Body of pancreas (tissue), 4 donors: ENCODE data around the gene TMEM263. TPM values are rescaled to one million over a fixed set of nuclear protein-coding genes. Genes with fewer than 3 reads are reported as not detected.
"Not testable (repeated sequence)": the region's sequence is repeated elsewhere in the genome, so short reads cannot be mapped to it uniquely, and the experiment has no call there.

Experiments
- ATAC-seq: fragments of 150-250 bp; one replicate; pipeline ENCODE4 v1.9.1; 2016
- DNase-seq, 4 donors: peaks; one replicate each; pipeline ENCODE4 v3.0.0-alpha.2; 2019
- H3K27ac ChIP-seq, 4 donors: fragments of 200-600 bp; sonication (generic); 1 replicate in 3 of 4; 2 replicates in 1 of 4; pipeline versions ENCODE4 v1.5.1 to v1.6.1; 2016 to 2019; ENCODE audit warnings: mild to moderate bottlenecking in 1 of 4, mixed read lengths in 1 of 4, moderate library complexity in 1 of 4
- H3K27me3 ChIP-seq, 2 donors: fragments of 200-600 bp; sonication (generic); one replicate each; pipeline ENCODE4 v1.6.0; 2016; ENCODE audit warnings: mild to moderate bottlenecking in 1 of 2
- H3K36me3 ChIP-seq, 2 donors: fragments of 200-600 bp; sonication (generic); replicated peaks in 1 of 2; 2 replicates each; pipeline ENCODE4 v1.5.1; 2016; ENCODE audit warnings: low read depth in 2 of 2; ENCODE audit not compliant: insufficient read depth in 1 of 2
- H3K4me1 ChIP-seq: fragments of 200-600 bp; sonication (generic); one replicate; pipeline ENCODE4 v1.6.0; 2016
- H3K4me3 ChIP-seq, 2 donors: fragments of 200-600 bp; sonication (generic); 1 replicate in 1 of 2; 2 replicates in 1 of 2; pipeline ENCODE4 v1.5.1; 2016 to 2019
- H3K9me3 ChIP-seq, 3 donors: fragments of 200-600 bp; sonication (generic); 1 replicate in 2 of 3; 2 replicates in 1 of 3; pipeline ENCODE4 v1.5.1; 2016
- CTCF ChIP-seq, 7 experiments: fragments of 450-650 bp in 4 of 7; fragments of 200-600 bp in 3 of 7; sonication (generic) in 3 of 7; IDR thresholded peaks; one replicate each; pipeline ENCODE4 v1.5.1; 2016 to 2019; ENCODE audit warnings: antibody characterized with exemption in 7 of 7
- POLR2A ChIP-seq, 3 donors: fragments of 450-650 bp; IDR thresholded peaks; one replicate each; pipeline ENCODE4 v1.6.1; 2016; ENCODE audit warnings: antibody characterized with exemption in 3 of 3, mild to moderate bottlenecking in 2 of 3
- WGBS, 2 donors: methylation state at CpG; one replicate each; pipeline ENCODE4 v1.1.5; 2017; 5-methylcytosine and 5-hydroxymethylcytosine counted together
- intact Hi-C: fragments of 100-400 bp; cut with DNase I; formaldehyde crosslinking; loops from one replicate; pipeline ENCODE4 v1.15.1; 2023
- total RNA-seq, 2 donors: library from RNA; depleted of rRNA; stranded (reverse); fragments of >200 nt; gene quantifications; one replicate each; pipeline ENCODE4 v1.1.0, GENCODE V29; 2016

Gene TMEM263
- total RNA-seq, 2 donors from 2014 or later = 27.4 to 33.5 TPM

GRCh38 chr12:106986135-106986534, 30.4 kb downstream of the TMEM263 start:
- 7 to 13% methylated on average over 4 of the region's 4 CpGs for WGBS, 2 donors
- Histone ChIP-seq H3K36me3 (peaks cover 0 to 2% of the 10 kb centered on the region in 2 donors), H3K27ac (peak overlapping the region; percentile 90 to 95 (median 92)), H3K9me3 (no peaks in the 10 kb centered on the region), H3K4me3 (peak overlapping the region; percentile 20 to 44), H3K27me3 (no peaks in the 10 kb centered on the region), H3K4me1 (peaks cover 37% of the 10 kb centered on the region)
- TF ChIP-seq POLR2A (IDR thresholded peaks at IDR 0.05) = no peak
- no peak for TF ChIP-seq CTCF (IDR thresholded peaks at IDR 0.05)
- intact Hi-C loops = no loop called here
- no peak for DNase-seq
- no peak for ATAC-seq

- peak; percentile 93 to 96 (median 95) for DNase-seq
- 0 to 1% methylated on average over 35 to 43 of the region's 50 CpGs for WGBS, 2 donors
- intact Hi-C loops = no loop called here
- Histone ChIP-seq H3K27me3 (no peaks in the 10 kb centered on the region), H3K36me3 (peaks cover 0 to 2% of the 10 kb centered on the region in 2 donors), H3K27ac (peak within 1 kb of the TSS; percentile 90 to 95 (median 92)), H3K9me3 (no peaks in the 10 kb centered on the region), H3K4me3 (peak within 1 kb of the TSS; percentile 20 to 44), H3K4me1 (peaks cover 37% of the 10 kb centered on the region)
- ATAC-seq = peak; percentile 99
- TF ChIP-seq CTCF (IDR thresholded peaks at IDR 0.05) (no peak), POLR2A (IDR thresholded peaks at IDR 0.05) (peak; percentile 90 to 95 (median 95))
Measured at GRCh38 chr12:106986625-106987389, 31.1 kb downstream of the TMEM263 start, which contains the start of gene MTERF2. Gene MTERF2, minus strand, starts transcription at chr12:106987146. Its CDS starts 8,432 bp downstream, at chr12:106978714.

GRCh38 chr12:106987846-106988245, 32.1 kb downstream of the TMEM263 start:
- Histone ChIP-seq H3K27ac (peak overlapping the region; percentile 41 to 92 (median 90)), H3K4me1 (peaks cover 37% of the 10 kb centered on the region), H3K36me3 (peaks cover 0 to 2% of the 10 kb centered on the region in 2 donors), H3K27me3 (no peaks in the 10 kb centered on the region), H3K4me3 (no peak overlapping the region), H3K9me3 (no peaks in the 10 kb centered on the region)
- TF ChIP-seq POLR2A (IDR thresholded peaks at IDR 0.05) (no peak), CTCF (IDR thresholded peaks at IDR 0.05) (no peak)
- ATAC-seq = no peak
- DNase-seq = peak; percentile 39 to 64 (median 54)
- 6 to 20% methylated on average over 2 to 6 of the region's 6 CpGs for WGBS, 2 donors
- intact Hi-C loops = no loop called here

GRCh38 chr12:106994579-106995220, 39.0 kb downstream of the TMEM263 start:
- Histone ChIP-seq H3K27ac (no peak overlapping the region), H3K36me3 (peaks cover 3 to 4% of the 10 kb centered on the region in 2 donors), H3K4me3 (no peak overlapping the region), H3K4me1 (no peaks in the 10 kb centered on the region), H3K9me3 (no peaks in the 10 kb centered on the region), H3K27me3 (no peaks in the 10 kb centered on the region)
- DNase-seq (no peak), ATAC-seq (no peak)
- 51 to 60% methylated on average over 2 of the region's 2 CpGs for WGBS, 2 donors
- TF ChIP-seq CTCF (IDR thresholded peaks at IDR 0.05) = no peak
- no peak for TF ChIP-seq POLR2A (IDR thresholded peaks at IDR 0.05)
- intact Hi-C loops = loop anchor here (10.0 kb wide), 1 partner anchor 110 kb away; no protein-coding TSS in a partner anchor

- DNase-seq, H3K4me1 ChIP-seq, H3K36me3 ChIP-seq, H3K4me3 ChIP-seq, H3K9me3 ChIP-seq, H3K27me3 ChIP-seq, H3K27ac ChIP-seq, ATAC-seq: not testable (repeated sequence)
- WGBS, 2 donors = 96 to 98% methylated on average over 5 of the region's 5 CpGs
- intact Hi-C loops = loop anchor here (10.0 kb wide), 1 partner anchor 109 kb away; no protein-coding TSS in a partner anchor
Measured at GRCh38 chr12:106996102-106996501, 40.4 kb downstream of the TMEM263 start.
